ENCODE data around the gene DQX1.

The DQX1 gene

DNA sequence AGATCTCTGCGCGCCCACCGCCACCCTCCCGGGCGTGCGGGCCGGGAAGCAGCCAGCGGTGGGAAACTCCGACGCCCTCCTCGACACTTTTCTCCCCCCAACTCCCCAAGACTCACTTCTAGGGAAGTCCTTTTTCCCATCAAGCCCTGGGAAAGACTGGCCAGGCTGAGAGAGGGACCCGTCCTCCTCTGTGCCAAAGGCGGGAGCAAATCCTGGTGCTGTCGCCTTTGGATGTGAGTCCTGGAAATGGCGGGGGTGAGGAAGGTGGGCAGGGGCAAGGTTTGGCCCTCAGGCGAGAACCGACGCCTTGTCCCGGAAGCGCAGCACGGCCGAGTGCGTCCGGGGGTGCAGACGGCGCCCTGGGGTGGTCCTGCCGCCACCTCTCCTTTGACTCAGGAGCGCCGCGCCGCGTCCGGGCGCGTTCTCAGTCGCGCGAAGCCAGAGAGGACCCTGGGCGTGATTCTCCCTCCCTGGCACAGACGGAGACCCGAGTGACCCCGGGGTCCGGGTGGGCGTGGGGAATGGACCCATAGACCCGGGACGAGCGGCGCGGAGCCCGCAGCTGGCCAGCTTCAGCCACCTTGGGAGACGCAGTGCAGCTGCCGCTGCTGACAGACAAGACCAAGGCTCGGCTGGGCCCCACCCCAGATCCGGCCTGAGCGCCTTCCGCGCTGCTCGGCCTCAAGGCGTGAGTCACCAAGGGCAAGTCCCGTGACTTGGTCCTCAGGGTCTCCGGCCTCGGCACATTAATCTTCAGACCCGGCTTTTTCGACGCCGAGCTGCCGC is 23.1 kb downstream of the DQX1 start:
- POLR2A ChIA-PET, result interaction anchor here (1.2 to 3.1 kb wide), 5 partner anchors 24 to 85 kb away, joined by 3 to 16 read pairs (median 6); partner anchors contain the start of genes AUP1, DQX1, HTRA2 and WBP1
- Histone ChIP-seq H3K4me1 (ENCODE audit: control insufficient read depth, insufficient read depth, low read length) (no peaks in the 10 kb centered on the region), H3K9me3 (ENCODE audit: control insufficient read depth, insufficient read depth, low read depth, low read length) (no peaks in the 10 kb centered on the region), H3K36me3 (ENCODE audit: control insufficient read depth in 2 of 2, insufficient read depth in 1 of 2, low read length in 2 of 2) (peaks cover 4 to 20% of the 10 kb centered on the region in 2 experiments; a peak in 2 of 3 replicates), H3K4me3 (ENCODE audit: low read depth, low read length) (peak overlapping the region; percentile 36), H3K27ac (ENCODE audit: extremely low read depth, low read depth, low read length) (no peak overlapping the region; the same call in 1 of the 2 replicates)
- CTCF ChIA-PET, result interaction anchor here (1.2 to 2.8 kb wide), 4 partner anchors 10 to 83 kb away, joined by 3 to 13 read pairs (median 4); partner anchors contain the start of genes CCDC142 and TTC31
- TF ChIP-seq ZFHX2 (tag by site-specific recombination; conservative IDR thresholded peaks at IDR 0.05) (peak; percentile 32; the same call in 1 of the 2 replicates), ZFP37 (tag by site-specific recombination; IDR thresholded peaks at IDR 0.05) (0 out of 2 replicates have a peak, but pooled peaks have one; percentile 66), ZNF626 (tag by site-specific recombination; IDR thresholded peaks at IDR 0.05) (no peak), ZNF423 (tag by site-specific recombination; IDR thresholded peaks at IDR 0.05) (peak; percentile 97), GLIS2 (tag by site-specific recombination; IDR thresholded peaks at IDR 0.05) (peak; percentile 75), KLF10 (tag by site-specific recombination; IDR thresholded peaks at IDR 0.05) (no peak), SP7 (tag by site-specific recombination; IDR thresholded peaks at IDR 0.05) (peak; percentile 16; the same call in 1 of the 2 replicates), ZNF311 (tag by site-specific recombination; IDR thresholded peaks at IDR 0.05; ENCODE audit: borderline replicate concordance) (no peak), GLIS1 (tag by site-specific recombination; IDR thresholded peaks at IDR 0.05) (peak; percentile 42; the same call in 1 of the 2 replicates), ZNF341 (tag by site-specific recombination; IDR thresholded peaks at IDR 0.05; ENCODE audit: low read depth) (no peak), ZNF76 (tag by site-specific recombination; IDR thresholded peaks at IDR 0.05; ENCODE audit: borderline replicate concordance, low read depth) (peak; percentile 36; the same call in 1 of the 2 replicates), WT1 (tag by site-specific recombination; IDR thresholded peaks at IDR 0.05) (no peak), KLF1 (tag by site-specific recombination; IDR thresholded peaks at IDR 0.05) (no peak), ZNF335 (tag by site-specific recombination; conservative IDR thresholded peaks at IDR 0.05) (peak; percentile 77), OVOL3 (tag by site-specific recombination; IDR thresholded peaks at IDR 0.05) (no peak), ZNF560 (tag by site-specific recombination; IDR thresholded peaks at IDR 0.05; ENCODE audit: borderline replicate concordance) (no peak), ZNF174 (tag by site-specific recombination; IDR thresholded peaks at IDR 0.05) (no peak), ZNF133 (tag by site-specific recombination; IDR thresholded peaks at IDR 0.05) (no peak), ZNF266 (tag by site-specific recombination; IDR thresholded peaks at IDR 0.05; ENCODE audit: low read depth) (no peak), IKZF3 (tag by site-specific recombination; IDR thresholded peaks at IDR 0.05) (peak; percentile 55), ZNF521 (tag by site-specific recombination; IDR thresholded peaks at IDR 0.05) (no peak), ZSCAN16 (tag by site-specific recombination; IDR thresholded peaks at IDR 0.05) (no peak), ZIC2 (tag by site-specific recombination; IDR thresholded peaks at IDR 0.05) (peak; percentile 38; the same call in 1 of the 2 replicates), ZBTB17 (tag by site-specific recombination; IDR thresholded peaks at IDR 0.05) (peak; percentile 78)
- TF ChIP-seq, protein P1, sequence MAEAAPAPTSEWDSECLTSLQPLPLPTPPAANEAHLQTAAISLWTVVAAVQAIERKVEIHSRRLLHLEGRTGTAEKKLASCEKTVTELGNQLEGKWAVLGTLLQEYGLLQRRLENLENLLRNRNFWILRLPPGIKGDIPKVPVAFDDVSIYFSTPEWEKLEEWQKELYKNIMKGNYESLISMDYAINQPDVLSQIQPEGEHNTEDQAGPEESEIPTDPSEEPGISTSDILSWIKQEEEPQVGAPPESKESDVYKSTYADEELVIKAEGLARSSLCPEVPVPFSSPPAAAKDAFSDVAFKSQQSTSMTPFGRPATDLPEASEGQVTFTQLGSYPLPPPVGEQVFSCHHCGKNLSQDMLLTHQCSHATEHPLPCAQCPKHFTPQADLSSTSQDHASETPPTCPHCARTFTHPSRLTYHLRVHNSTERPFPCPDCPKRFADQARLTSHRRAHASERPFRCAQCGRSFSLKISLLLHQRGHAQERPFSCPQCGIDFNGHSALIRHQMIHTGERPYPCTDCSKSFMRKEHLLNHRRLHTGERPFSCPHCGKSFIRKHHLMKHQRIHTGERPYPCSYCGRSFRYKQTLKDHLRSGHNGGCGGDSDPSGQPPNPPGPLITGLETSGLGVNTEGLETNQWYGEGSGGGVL (tag by site-specific recombination; IDR thresholded peaks at IDR 0.05), result no peak
- TF ChIP-seq, protein P2, sequence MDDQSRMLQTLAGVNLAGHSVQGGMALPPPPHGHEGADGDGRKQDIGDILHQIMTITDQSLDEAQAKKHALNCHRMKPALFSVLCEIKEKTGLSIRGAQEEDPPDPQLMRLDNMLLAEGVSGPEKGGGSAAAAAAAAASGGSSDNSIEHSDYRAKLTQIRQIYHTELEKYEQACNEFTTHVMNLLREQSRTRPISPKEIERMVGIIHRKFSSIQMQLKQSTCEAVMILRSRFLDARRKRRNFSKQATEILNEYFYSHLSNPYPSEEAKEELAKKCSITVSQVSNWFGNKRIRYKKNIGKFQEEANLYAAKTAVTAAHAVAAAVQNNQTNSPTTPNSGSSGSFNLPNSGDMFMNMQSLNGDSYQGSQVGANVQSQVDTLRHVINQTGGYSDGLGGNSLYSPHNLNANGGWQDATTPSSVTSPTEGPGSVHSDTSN (CRISPR knock-in tag; IDR thresholded peaks at IDR 0.05), result 0 out of 2 replicates have a peak, but pooled peaks have one; percentile 60
- TF ChIP-seq, protein P3, sequence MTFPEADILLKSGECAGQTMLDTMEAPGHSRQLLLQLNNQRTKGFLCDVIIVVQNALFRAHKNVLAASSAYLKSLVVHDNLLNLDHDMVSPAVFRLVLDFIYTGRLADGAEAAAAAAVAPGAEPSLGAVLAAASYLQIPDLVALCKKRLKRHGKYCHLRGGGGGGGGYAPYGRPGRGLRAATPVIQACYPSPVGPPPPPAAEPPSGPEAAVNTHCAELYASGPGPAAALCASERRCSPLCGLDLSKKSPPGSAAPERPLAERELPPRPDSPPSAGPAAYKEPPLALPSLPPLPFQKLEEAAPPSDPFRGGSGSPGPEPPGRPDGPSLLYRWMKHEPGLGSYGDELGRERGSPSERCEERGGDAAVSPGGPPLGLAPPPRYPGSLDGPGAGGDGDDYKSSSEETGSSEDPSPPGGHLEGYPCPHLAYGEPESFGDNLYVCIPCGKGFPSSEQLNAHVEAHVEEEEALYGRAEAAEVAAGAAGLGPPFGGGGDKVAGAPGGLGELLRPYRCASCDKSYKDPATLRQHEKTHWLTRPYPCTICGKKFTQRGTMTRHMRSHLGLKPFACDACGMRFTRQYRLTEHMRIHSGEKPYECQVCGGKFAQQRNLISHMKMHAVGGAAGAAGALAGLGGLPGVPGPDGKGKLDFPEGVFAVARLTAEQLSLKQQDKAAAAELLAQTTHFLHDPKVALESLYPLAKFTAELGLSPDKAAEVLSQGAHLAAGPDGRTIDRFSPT (tag by site-specific recombination; IDR thresholded peaks at IDR 0.05), result peak; percentile 22; the same call in 1 of the 2 replicates
- TF ChIP-seq, protein P4, sequence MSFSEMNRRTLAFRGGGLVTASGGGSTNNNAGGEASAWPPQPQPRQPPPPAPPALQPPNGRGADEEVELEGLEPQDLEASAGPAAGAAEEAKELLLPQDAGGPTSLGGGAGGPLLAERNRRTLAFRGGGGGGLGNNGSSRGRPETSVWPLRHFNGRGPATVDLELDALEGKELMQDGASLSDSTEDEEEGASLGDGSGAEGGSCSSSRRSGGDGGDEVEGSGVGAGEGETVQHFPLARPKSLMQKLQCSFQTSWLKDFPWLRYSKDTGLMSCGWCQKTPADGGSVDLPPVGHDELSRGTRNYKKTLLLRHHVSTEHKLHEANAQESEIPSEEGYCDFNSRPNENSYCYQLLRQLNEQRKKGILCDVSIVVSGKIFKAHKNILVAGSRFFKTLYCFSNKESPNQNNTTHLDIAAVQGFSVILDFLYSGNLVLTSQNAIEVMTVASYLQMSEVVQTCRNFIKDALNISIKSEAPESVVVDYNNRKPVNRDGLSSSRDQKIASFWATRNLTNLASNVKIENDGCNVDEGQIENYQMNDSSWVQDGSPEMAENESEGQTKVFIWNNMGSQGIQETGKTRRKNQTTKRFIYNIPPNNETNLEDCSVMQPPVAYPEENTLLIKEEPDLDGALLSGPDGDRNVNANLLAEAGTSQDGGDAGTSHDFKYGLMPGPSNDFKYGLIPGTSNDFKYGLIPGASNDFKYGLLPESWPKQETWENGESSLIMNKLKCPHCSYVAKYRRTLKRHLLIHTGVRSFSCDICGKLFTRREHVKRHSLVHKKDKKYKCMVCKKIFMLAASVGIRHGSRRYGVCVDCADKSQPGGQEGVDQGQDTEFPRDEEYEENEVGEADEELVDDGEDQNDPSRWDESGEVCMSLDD (tag by site-specific recombination; IDR thresholded peaks at IDR 0.05), result 0 out of 2 replicates have a peak, but pooled peaks have one; percentile 20
- TF ChIP-seq, protein P5, sequence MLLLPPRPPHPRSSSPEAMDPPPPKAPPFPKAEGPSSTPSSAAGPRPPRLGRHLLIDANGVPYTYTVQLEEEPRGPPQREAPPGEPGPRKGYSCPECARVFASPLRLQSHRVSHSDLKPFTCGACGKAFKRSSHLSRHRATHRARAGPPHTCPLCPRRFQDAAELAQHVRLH (tag by site-specific recombination; IDR thresholded peaks at IDR 0.05), result no peak
